GM12873 (cell line): ENCODE measurements around the gene BPIFB2.

Experiments used
- CTCF ChIP-seq: IDR thresholded peaks from 2 replicates; pipeline ENCODE4 v1.5.1; 2012; ENCODE audit warnings: low read depth, mild to moderate bottlenecking, moderate library complexity, low read length, control low read depth; ENCODE audit not compliant: insufficient read depth; ENCODE audit errors: missing control alignments

BPIFB2 gene

GRCh38 chr20:32968478-32969241, 38.8 kb upstream of the BPIFB2 start:
- no peak for TF ChIP-seq CTCF

GRCh38 chr20:32969356-32970114, 38.0 kb upstream of the BPIFB2 start:
- no peak for TF ChIP-seq CTCF

- TF ChIP-seq CTCF, result no peak
Observed at GRCh38 chr20:32970115-32970972, 37.2 kb upstream of the BPIFB2 start.

- TF ChIP-seq CTCF, result no peak
Observed at GRCh38 chr20:32970973-32971300, 36.6 kb upstream of the BPIFB2 start.

GRCh38 chr20:32971703-32972161, 35.8 kb upstream of the BPIFB2 start:
- TF ChIP-seq CTCF, result no peak

GRCh38 chr20:32972181-32973076, 35.1 kb upstream of the BPIFB2 start:
- TF ChIP-seq CTCF, result no peak
